ENCODE measurements around the gene CUEDC1. TPM values are rescaled to one million over a fixed set of nuclear protein-coding genes. Genes with fewer than 3 reads are reported as not detected.
A peak's percentile ranks its signal among the peaks of the same experiment; 100 is the strongest.

CUEDC1 gene
- total and polyA plus RNA-seq, 8 donors, result 16.5 to 30.4 (median 21.7) TPM

DNA sequence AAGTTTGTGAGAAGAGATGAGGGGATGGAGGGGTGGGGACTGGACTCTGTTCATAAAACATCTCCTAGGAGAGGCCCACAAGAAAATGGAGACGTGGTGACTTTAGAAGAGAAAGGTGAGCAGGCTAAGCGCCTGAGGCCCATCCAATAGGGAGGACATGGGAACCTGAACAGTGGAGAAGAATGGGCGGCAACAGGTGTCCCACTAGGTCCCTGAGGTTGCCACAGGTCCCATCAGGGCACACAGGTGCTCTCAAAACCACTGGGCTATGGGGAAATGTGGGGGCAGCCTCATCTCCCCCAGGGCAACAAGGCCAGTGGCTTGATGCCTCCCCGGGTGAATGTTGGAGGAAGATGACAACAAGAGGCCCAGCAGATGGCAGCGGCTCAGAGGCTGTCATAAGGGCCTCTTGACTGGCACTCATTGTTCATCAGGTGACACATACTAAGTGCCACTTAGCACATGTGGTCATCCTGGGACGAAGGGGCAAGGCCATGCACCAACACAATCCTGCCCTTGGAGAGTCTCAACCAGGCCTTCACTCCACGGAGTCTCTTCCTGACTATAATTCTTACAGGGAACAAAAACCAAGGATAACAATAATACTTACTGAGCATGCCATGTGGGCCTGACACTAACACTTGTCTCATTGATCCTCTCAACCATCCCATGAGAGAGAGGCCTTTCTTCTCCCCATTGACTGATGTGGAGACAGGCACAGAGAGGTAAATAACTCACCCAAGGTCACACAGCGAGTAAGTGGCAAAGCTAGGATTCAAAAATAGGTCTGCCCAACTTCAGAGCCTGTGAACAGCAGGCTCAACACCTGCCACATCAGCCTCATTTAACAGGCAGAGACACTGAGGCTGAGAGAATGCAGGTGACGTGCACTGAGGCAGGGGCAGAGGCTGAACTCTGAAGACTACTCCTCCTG is 38.0 kb downstream of the CUEDC1 start:
- 83 to 85% methylated on average over 9 of the region's 9 CpGs for WGBS, 2 donors
- Histone ChIP-seq H3K27me3 (no peaks in the 10 kb centered on the region), H3K36me3 (no peaks in the 10 kb centered on the region), H3K4me1 (peaks cover 6 to 29% (median 11%) of the 10 kb centered on the region in 3 donors), H3K4me3 (no peak overlapping the region), H3K27ac (peak overlapping the region in 2 of 4 donors; percentile 68), H3K9me3 (no peaks in the 10 kb centered on the region)
- DNase-seq, result peak in 1 of 6 donors; percentile 7
- intact Hi-C loops (cut with DNase I), result no loop called here
- TF ChIP-seq, protein P1, sequence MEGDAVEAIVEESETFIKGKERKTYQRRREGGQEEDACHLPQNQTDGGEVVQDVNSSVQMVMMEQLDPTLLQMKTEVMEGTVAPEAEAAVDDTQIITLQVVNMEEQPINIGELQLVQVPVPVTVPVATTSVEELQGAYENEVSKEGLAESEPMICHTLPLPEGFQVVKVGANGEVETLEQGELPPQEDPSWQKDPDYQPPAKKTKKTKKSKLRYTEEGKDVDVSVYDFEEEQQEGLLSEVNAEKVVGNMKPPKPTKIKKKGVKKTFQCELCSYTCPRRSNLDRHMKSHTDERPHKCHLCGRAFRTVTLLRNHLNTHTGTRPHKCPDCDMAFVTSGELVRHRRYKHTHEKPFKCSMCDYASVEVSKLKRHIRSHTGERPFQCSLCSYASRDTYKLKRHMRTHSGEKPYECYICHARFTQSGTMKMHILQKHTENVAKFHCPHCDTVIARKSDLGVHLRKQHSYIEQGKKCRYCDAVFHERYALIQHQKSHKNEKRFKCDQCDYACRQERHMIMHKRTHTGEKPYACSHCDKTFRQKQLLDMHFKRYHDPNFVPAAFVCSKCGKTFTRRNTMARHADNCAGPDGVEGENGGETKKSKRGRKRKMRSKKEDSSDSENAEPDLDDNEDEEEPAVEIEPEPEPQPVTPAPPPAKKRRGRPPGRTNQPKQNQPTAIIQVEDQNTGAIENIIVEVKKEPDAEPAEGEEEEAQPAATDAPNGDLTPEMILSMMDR (IDR thresholded peaks at IDR 0.05), result no peak
- no peak for ATAC-seq
- no peak for FAIRE-seq

DNA sequence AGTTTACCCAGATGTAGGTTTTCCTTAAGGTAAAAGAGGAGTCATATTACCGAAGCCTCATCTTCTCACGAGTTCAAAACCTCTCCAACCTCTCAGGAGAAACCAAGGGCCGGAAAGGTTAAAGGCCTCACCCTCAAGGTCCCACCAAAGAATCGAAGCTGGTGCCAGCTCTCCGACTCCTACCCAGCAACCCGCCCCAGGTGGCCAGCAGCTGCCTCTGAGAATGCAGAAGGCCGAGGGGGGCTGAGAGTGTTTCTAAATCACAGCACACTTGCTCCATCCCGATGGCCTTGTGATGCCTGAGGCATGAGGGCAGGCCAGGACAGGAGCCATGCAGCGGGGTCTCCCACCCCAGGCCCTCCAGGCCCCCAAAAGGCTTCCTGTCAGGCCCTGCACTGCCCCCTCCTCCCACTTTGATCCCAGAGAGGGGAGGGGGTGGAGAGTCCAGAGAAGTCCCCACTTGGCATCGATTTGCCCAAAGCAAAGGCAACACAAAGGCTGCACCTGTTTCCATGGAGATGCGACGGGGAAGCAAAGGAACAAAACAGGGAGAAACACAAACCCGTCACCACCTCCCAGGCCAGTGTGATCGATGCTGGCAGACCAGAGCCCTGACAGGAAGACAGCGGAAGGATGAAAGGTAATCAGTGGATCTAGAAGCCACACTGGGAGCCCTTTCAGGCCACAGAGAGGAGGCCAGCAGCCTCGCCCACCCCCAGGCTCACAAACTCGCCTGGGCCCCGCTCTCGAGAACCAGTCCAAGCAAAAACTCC is 39.0 kb downstream of the CUEDC1 start:
- intact Hi-C loops (cut with DNase I), result no loop called here
- no peaks in the 10 kb centered on the region for H3K36me3 ChIP-seq
- ATAC-seq (peak in 3 of 4 donors; percentile 4 to 40 (median 35)), DNase-seq (peak in 1 of 6 donors; percentile 31), FAIRE-seq (no peak)
- no peak overlapping the region for H3K4me3 ChIP-seq
- peak overlapping the region in 3 of 4 donors; percentile 9 to 70 (median 68) for H3K27ac ChIP-seq
- no peaks in the 10 kb centered on the region for H3K9me3 ChIP-seq
- TF ChIP-seq, protein P1 (IDR thresholded peaks at IDR 0.05), result no peak
- H3K4me1 ChIP-seq, result peaks cover 11 to 29% (median 13%) of the 10 kb centered on the region in 3 donors
- WGBS, 2 donors, result 66 to 70% methylated on average over 19 of the region's 19 CpGs
- no peaks in the 10 kb centered on the region for H3K27me3 ChIP-seq

DNA sequence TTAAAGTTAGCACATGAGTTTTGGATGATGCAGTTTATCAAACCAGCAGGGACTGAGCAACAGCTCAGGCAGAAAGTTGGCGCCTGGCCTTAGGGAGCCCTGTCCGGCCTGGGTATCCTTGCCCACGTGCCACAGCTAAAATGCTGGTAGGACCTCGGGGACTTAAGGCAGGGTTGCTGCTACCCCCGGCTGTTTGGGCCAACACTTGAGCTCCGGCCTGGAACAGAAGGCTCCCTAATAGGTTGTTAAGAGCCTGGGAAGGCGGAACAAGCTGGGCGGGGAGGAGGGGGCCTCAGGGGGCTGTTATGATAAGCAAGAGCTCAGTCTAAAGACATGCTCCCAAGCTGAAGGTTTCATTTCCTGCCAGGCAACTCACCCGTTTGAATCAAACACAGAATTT is 39.7 kb downstream of the CUEDC1 start:
- Histone ChIP-seq H3K4me3 (no peak overlapping the region), H3K9me3 (no peaks in the 10 kb centered on the region), H3K4me1 (peaks cover 11 to 29% (median 13%) of the 10 kb centered on the region in 3 donors), H3K27me3 (no peaks in the 10 kb centered on the region), H3K36me3 (no peaks in the 10 kb centered on the region), H3K27ac (peak overlapping the region in 3 of 4 donors; percentile 9 to 70 (median 68))
- TF ChIP-seq, protein P1 (IDR thresholded peaks at IDR 0.05), result no peak
- 62 to 68% methylated on average over 9 of the region's 9 CpGs for WGBS, 2 donors
- intact Hi-C loops (cut with DNase I), result no loop called here
- DNase-seq (no peak), ATAC-seq (no peak), FAIRE-seq (no peak)

DNA sequence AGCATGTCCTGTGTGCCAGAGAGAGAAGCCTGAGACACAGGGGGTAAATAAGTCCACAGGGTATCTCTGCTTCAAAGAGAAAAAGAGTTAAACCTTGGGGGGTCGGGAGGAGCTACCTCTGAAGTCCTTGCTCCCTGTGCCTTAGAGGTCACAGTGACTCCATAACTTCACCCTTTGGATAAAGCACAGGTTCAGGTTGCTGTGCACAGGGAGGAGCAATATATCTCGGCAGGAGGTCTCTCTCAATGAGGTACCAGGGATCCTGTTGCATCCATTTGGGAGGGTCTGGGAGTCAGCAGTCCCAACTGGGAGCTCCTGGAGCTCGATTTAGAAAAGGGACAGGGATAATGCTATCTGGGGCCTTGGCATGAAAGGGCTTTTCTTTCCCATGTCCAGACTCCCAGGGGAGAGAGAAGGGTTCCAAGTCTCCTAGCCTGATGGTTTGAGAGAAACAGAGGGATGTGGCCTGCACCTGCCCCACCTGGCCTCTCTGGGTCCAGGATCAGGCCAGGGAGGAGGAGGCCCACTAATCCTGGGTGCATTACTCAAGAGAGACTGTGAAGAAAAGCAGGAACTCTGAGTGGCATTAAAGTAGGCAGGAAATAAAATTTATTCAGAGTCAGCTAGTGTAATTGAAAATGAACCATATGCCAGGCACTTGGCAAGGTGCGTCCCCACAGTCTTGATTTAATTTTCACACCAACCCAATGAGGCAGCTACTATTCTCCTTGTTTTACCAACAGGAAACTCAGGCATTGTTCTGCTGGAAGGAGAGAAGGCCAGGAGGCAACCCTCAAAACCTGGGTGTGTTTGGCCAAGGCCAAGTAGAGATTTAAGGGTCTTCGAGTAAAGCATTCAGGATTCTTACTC is 40.7 kb downstream of the CUEDC1 start:
- WGBS, 2 donors, result 69 to 73% methylated on average over 5 of the region's 5 CpGs
- no peak for ATAC-seq
- no peak for FAIRE-seq
- no peaks in the 10 kb centered on the region for H3K36me3 ChIP-seq
- H3K4me1 ChIP-seq, result peaks cover 11 to 29% (median 13%) of the 10 kb centered on the region in 3 donors
- H3K9me3 ChIP-seq, result no peaks in the 10 kb centered on the region
- TF ChIP-seq, protein P1 (IDR thresholded peaks at IDR 0.05), result no peak
- no peak for DNase-seq
- intact Hi-C loops (cut with DNase I), result no loop called here
- H3K27me3 ChIP-seq, result no peaks in the 10 kb centered on the region
- no peak overlapping the region for H3K4me3 ChIP-seq
- H3K27ac ChIP-seq, result peak overlapping the region in 2 of 4 donors; percentile 31 to 70
